Measurements from ENCODE around the gene RAB6B. TPM values are rescaled to one million over a fixed set of nuclear protein-coding genes. Genes with fewer than 3 reads are reported as not detected.

Gene RAB6B
- total RNA-seq, 1 experiment from 2014 or later: 18.0 TPM

DNA sequence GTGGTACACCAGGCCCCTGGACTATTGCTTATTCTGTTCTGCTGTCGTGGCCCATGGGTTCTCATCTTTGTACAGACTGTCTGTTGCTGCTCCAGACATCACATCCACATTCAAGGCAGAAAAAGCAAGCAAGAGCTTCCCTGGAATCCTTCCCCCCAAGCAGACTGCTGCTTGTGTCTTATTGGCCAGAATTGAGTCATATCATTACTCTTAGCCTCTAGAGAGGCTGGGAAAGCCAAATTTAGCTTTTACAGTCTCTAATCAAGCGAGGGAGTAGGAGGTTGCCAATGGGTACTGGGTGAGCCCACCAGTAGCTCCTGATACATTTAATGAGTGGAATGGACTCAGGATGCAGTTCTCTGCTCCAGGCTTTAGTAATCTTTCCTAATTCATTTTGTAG lies 39.4 kb downstream of the RAB6B start:
- Mint-ChIP-seq H3K9me3 (no peaks in the 10 kb centered on the region), H3K4me3 (no peak overlapping the region), H3K27ac (no peak overlapping the region), H3K27me3 (ENCODE audit: low read depth) (no peaks in the 10 kb centered on the region), H3K36me3 (no peaks in the 10 kb centered on the region), H3K4me1 (peaks cover 27% of the 10 kb centered on the region)
- CTCF ChIA-PET: interaction anchor here (2.0 kb wide), 1 partner anchor 23 kb away, joined by 5 read pairs; no protein-coding TSS in a partner anchor
- DNase-seq (ENCODE audit: low spot score): no peak
- no peak for ATAC-seq
- TF ChIP-seq, protein P1, sequence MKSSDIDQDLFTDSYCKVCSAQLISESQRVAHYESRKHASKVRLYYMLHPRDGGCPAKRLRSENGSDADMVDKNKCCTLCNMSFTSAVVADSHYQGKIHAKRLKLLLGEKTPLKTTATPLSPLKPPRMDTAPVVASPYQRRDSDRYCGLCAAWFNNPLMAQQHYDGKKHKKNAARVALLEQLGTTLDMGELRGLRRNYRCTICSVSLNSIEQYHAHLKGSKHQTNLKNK (CRISPR knock-in tag; IDR thresholded peaks at IDR 0.05): no peak
- no peak for TF ChIP-seq SP1 (CRISPR knock-in tag; conservative IDR thresholded peaks at IDR 0.05)
- no peak for TF ChIP-seq CREM (CRISPR knock-in tag; IDR thresholded peaks at IDR 0.05)
- TF ChIP-seq TEAD1 (CRISPR knock-in tag; IDR thresholded peaks at IDR 0.05): no peak
- TF ChIP-seq, protein P2, sequence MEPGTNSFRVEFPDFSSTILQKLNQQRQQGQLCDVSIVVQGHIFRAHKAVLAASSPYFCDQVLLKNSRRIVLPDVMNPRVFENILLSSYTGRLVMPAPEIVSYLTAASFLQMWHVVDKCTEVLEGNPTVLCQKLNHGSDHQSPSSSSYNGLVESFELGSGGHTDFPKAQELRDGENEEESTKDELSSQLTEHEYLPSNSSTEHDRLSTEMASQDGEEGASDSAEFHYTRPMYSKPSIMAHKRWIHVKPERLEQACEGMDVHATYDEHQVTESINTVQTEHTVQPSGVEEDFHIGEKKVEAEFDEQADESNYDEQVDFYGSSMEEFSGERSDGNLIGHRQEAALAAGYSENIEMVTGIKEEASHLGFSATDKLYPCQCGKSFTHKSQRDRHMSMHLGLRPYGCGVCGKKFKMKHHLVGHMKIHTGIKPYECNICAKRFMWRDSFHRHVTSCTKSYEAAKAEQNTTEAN (CRISPR knock-in tag; IDR thresholded peaks at IDR 0.05): no peak
- TF ChIP-seq, protein P3, sequence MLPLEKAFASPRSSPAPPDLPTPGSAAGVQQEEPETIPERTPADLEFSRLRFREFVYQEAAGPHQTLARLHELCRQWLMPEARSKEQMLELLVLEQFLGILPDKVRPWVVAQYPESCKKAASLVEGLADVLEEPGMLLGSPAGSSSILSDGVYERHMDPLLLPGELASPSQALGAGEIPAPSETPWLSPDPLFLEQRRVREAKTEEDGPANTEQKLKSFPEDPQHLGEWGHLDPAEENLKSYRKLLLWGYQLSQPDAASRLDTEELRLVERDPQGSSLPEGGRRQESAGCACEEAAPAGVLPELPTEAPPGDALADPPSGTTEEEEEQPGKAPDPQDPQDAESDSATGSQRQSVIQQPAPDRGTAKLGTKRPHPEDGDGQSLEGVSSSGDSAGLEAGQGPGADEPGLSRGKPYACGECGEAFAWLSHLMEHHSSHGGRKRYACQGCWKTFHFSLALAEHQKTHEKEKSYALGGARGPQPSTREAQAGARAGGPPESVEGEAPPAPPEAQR (CRISPR knock-in tag; IDR thresholded peaks at IDR 0.05): no peak
- no peak for TF ChIP-seq TCF7 (CRISPR knock-in tag; IDR thresholded peaks at IDR 0.05; ENCODE audit: low read depth)
- TF ChIP-seq GABPB1 (CRISPR knock-in tag; IDR thresholded peaks at IDR 0.05): no peak
- no peak for TF ChIP-seq SMAD4 (CRISPR knock-in tag; IDR thresholded peaks at IDR 0.05)
- no peak for TF ChIP-seq RELA (CRISPR knock-in tag; IDR thresholded peaks at IDR 0.05; ENCODE audit: borderline replicate concordance)
- TF ChIP-seq ETV6 (CRISPR knock-in tag; IDR thresholded peaks at IDR 0.05): no peak
- no peak for TF ChIP-seq ZNF219 (CRISPR knock-in tag; IDR thresholded peaks at IDR 0.05; ENCODE audit: borderline replicate concordance)
- TF ChIP-seq GRHL2 (CRISPR knock-in tag; IDR thresholded peaks at IDR 0.05; ENCODE audit: insufficient replicate concordance, severe bottlenecking): no peak
- no peak for TF ChIP-seq OVOL2 (CRISPR knock-in tag; IDR thresholded peaks at IDR 0.05; ENCODE audit: borderline replicate concordance)
- TF ChIP-seq, protein P4, sequence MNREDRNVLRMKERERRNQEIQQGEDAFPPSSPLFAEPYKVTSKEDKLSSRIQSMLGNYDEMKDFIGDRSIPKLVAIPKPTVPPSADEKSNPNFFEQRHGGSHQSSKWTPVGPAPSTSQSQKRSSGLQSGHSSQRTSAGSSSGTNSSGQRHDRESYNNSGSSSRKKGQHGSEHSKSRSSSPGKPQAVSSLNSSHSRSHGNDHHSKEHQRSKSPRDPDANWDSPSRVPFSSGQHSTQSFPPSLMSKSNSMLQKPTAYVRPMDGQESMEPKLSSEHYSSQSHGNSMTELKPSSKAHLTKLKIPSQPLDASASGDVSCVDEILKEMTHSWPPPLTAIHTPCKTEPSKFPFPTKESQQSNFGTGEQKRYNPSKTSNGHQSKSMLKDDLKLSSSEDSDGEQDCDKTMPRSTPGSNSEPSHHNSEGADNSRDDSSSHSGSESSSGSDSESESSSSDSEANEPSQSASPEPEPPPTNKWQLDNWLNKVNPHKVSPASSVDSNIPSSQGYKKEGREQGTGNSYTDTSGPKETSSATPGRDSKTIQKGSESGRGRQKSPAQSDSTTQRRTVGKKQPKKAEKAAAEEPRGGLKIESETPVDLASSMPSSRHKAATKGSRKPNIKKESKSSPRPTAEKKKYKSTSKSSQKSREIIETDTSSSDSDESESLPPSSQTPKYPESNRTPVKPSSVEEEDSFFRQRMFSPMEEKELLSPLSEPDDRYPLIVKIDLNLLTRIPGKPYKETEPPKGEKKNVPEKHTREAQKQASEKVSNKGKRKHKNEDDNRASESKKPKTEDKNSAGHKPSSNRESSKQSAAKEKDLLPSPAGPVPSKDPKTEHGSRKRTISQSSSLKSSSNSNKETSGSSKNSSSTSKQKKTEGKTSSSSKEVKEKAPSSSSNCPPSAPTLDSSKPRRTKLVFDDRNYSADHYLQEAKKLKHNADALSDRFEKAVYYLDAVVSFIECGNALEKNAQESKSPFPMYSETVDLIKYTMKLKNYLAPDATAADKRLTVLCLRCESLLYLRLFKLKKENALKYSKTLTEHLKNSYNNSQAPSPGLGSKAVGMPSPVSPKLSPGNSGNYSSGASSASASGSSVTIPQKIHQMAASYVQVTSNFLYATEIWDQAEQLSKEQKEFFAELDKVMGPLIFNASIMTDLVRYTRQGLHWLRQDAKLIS (CRISPR knock-in tag; IDR thresholded peaks at IDR 0.05; ENCODE audit: borderline replicate concordance): no peak
- TF ChIP-seq TP53 (CRISPR knock-in tag; IDR thresholded peaks at IDR 0.05): no peak
- TF ChIP-seq, protein P5, sequence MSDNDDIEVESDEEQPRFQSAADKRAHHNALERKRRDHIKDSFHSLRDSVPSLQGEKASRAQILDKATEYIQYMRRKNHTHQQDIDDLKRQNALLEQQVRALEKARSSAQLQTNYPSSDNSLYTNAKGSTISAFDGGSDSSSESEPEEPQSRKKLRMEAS (CRISPR knock-in tag; IDR thresholded peaks at IDR 0.05): no peak
- TF ChIP-seq, protein P6, sequence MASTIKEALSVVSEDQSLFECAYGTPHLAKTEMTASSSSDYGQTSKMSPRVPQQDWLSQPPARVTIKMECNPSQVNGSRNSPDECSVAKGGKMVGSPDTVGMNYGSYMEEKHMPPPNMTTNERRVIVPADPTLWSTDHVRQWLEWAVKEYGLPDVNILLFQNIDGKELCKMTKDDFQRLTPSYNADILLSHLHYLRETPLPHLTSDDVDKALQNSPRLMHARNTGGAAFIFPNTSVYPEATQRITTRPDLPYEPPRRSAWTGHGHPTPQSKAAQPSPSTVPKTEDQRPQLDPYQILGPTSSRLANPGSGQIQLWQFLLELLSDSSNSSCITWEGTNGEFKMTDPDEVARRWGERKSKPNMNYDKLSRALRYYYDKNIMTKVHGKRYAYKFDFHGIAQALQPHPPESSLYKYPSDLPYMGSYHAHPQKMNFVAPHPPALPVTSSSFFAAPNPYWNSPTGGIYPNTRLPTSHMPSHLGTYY (CRISPR knock-in tag; IDR thresholded peaks at IDR 0.05): no peak
- TF ChIP-seq ZNF416 (CRISPR knock-in tag; IDR thresholded peaks at IDR 0.05): no peak
- POLR2A ChIA-PET: no interaction called here
